Measurements from ENCODE around the gene ATP6V0D1. TPM values are rescaled to one million over a fixed set of nuclear protein-coding genes. Genes with fewer than 3 reads are reported as not detected.

Gene ATP6V0D1
- polyA plus RNA-seq, 1 donor from 2014 or later = 188 TPM

- no peaks in the 10 kb centered on the region for H3K9me2 ChIP-seq (ENCODE audit: insufficient read depth, low read length)
- no peaks in the 10 kb centered on the region for H3K79me2 ChIP-seq (replicated peaks; ENCODE audit: insufficient read depth, low read length)
- no peak overlapping the region for H3K4me3 ChIP-seq (ENCODE audit: low read length)
- no peaks in the 10 kb centered on the region for H3K36me3 ChIP-seq (ENCODE audit: insufficient read depth, low read length)
- TF ChIP-seq TAF1 (IDR thresholded peaks at IDR 0.05; ENCODE audit: low read depth) (no peak), POLR2AphosphoS5 (IDR thresholded peaks at IDR 0.05) (no peak), MXI1 (conservative IDR thresholded peaks at IDR 0.05; ENCODE audit: poor library complexity, severe bottlenecking) (no peak), REST (IDR thresholded peaks at IDR 0.05; ENCODE audit: borderline replicate concordance) (no peak), SMC3 (conservative IDR thresholded peaks at IDR 0.05; ENCODE audit: poor library complexity) (no peak), CTCF (IDR thresholded peaks at IDR 0.05; ENCODE audit: poor library complexity, severe bottlenecking) (no peak), RAD21 (conservative IDR thresholded peaks at IDR 0.05) (no peak), EZH2 (IDR thresholded peaks at IDR 0.05; ENCODE audit: borderline replicate concordance, insufficient read depth, low read length, poor library complexity, severe bottlenecking) (no peak), EP300 (conservative IDR thresholded peaks at IDR 0.05; ENCODE audit: poor library complexity, severe bottlenecking) (no peak)
- no peak overlapping the region for H2AFZ ChIP-seq (ENCODE audit: low read depth, low read length)
- no peaks in the 10 kb centered on the region for H3F3A ChIP-seq (ENCODE audit: insufficient read depth, low read length, poor library complexity, severe bottlenecking)
- no peaks in the 10 kb centered on the region for H4K20me1 ChIP-seq (ENCODE audit: insufficient read depth)
- no peak overlapping the region for H3K4me2 ChIP-seq (ENCODE audit: low read length)
- H3K27ac ChIP-seq (ENCODE audit: low read length) = no peak overlapping the region
- no peak overlapping the region for H3K9ac ChIP-seq (ENCODE audit: low read length)
- H3K27me3 ChIP-seq (ENCODE audit: insufficient read depth, low read depth, low read length) = no peaks in the 10 kb centered on the region
- no peaks in the 10 kb centered on the region for H3K9me3 ChIP-seq (ENCODE audit: low read length)
Observed at GRCh38 chr16:67443265-67443664, 37.7 kb downstream of the ATP6V0D1 start.

- H3K27me3 ChIP-seq (ENCODE audit: insufficient read depth, low read depth, low read length) = no peaks in the 10 kb centered on the region
- H2AFZ ChIP-seq (ENCODE audit: low read depth, low read length) = no peak overlapping the region
- H3K4me3 ChIP-seq (ENCODE audit: low read length) = no peak overlapping the region
- no peaks in the 10 kb centered on the region for H3K36me3 ChIP-seq (ENCODE audit: insufficient read depth, low read length)
- no peaks in the 10 kb centered on the region for H4K20me1 ChIP-seq (ENCODE audit: insufficient read depth)
- H3K27ac ChIP-seq (ENCODE audit: low read length) = no peak overlapping the region
- no peaks in the 10 kb centered on the region for H3K79me2 ChIP-seq (replicated peaks; ENCODE audit: insufficient read depth, low read length)
- H3F3A ChIP-seq (ENCODE audit: insufficient read depth, low read length, poor library complexity, severe bottlenecking) = no peaks in the 10 kb centered on the region
- H3K9me3 ChIP-seq (ENCODE audit: low read length) = no peaks in the 10 kb centered on the region
- H3K9ac ChIP-seq (ENCODE audit: low read length) = no peak overlapping the region
- no peak overlapping the region for H3K4me2 ChIP-seq (ENCODE audit: low read length)
- TF ChIP-seq EP300 (conservative IDR thresholded peaks at IDR 0.05; ENCODE audit: poor library complexity, severe bottlenecking) (no peak), MXI1 (conservative IDR thresholded peaks at IDR 0.05; ENCODE audit: poor library complexity, severe bottlenecking) (no peak)
- H3K9me2 ChIP-seq (ENCODE audit: insufficient read depth, low read length) = no peaks in the 10 kb centered on the region
Observed at GRCh38 chr16:67442581-67443255, 38.2 kb downstream of the ATP6V0D1 start.
